ENCODE measurements around the gene DHCR24.

GRCh38 chr1:54894271-54894670 is 7.3 kb upstream of the DHCR24 start:
- TF ChIP-seq CTCF (IDR thresholded peaks at IDR 0.05) (no peak), POLR2A (IDR thresholded peaks at IDR 0.05) (no peak)

All from vagina (tissue), 2 donors.